Stomach (tissue), 9 donors: ENCODE data around the gene HELZ. TPM values are rescaled to one million over a fixed set of nuclear protein-coding genes. Genes with fewer than 3 reads are reported as not detected.
"Not testable (repeated sequence)": the region's sequence is repeated elsewhere in the genome, so short reads cannot be mapped to it uniquely, and the experiment has no call there.

ENCODE experiments used
- DNase-seq, 2 donors: peaks; one replicate each; pipeline versions ENCODE4 v3.0.0 to v3.0.0-alpha.2; 2013 to 2019
- H3K27ac ChIP-seq, 5 donors: fragments of 200-600 bp in 4 of 5; sonication (generic) in 4 of 5; one replicate each; pipeline ENCODE4 v1.5.1; 2013 to 2019; ENCODE audit warnings: mild to moderate bottlenecking in 1 of 5, moderate library complexity in 1 of 5
- H3K27me3 ChIP-seq, 3 donors: fragments of 200-600 bp; sonication (generic); one replicate each; pipeline ENCODE4 v1.5.1; 2017 to 2019; ENCODE audit warnings: mixed run types in 1 of 3
- H3K36me3 ChIP-seq, 4 donors: fragments of 200-600 bp; sonication (generic); 1 replicate in 3 of 4; 2 replicates in 1 of 4; pipeline ENCODE4 v1.5.1; 2016 to 2019
- H3K4me1 ChIP-seq, 4 donors: fragments of 200-600 bp; sonication (generic); one replicate each; pipeline ENCODE4 v1.5.1; 2016 to 2019
- H3K4me3 ChIP-seq, 4 donors: fragments of 200-600 bp; sonication (generic) in 3 of 4; one replicate each; pipeline ENCODE4 v1.5.1; 2016 to 2019; ENCODE audit warnings: mild to moderate bottlenecking in 1 of 4
- H3K9me3 ChIP-seq, 4 donors: fragments of 200-600 bp; sonication (generic); one replicate each; pipeline ENCODE4 v1.5.1; 2016 to 2019
- EP300 ChIP-seq: sonication (generic); formaldehyde crosslinking; IDR thresholded peaks from one replicate; pipeline ENCODE4 v1.6.1; 2017; ENCODE audit warnings: antibody characterized with exemption
- POLR2A ChIP-seq, 4 donors: fragments of 450-650 bp; IDR thresholded peaks; one replicate each; pipeline ENCODE4 v1.6.1; 2016; ENCODE audit warnings: antibody characterized with exemption in 4 of 4, control low read depth in 2 of 4, mild to moderate bottlenecking in 1 of 4, moderate library complexity in 1 of 4
- POLR2AphosphoS5 ChIP-seq, 3 donors: sonication (generic); formaldehyde crosslinking; IDR thresholded peaks; one replicate each; pipeline ENCODE4 v1.6.1; 2016; ENCODE audit warnings: antibody characterized with exemption in 3 of 3
- WGBS, 5 donors: extraction: QIAGEN DNeasy Blood & Tissue Kit in 3 of 5; methylation state at CpG; one replicate each; pipeline versions ENCODE4 v1.1.5 to v1.1.7; 2013 to 2018; 5-methylcytosine and 5-hydroxymethylcytosine counted together
- intact Hi-C: fragments of 100-400 bp; cut with DNase I; formaldehyde crosslinking; loops from one replicate; pipeline ENCODE4 v1.15.1; 2023; ENCODE audit warnings: low total_unique reads
- polyA plus RNA-seq, 3 donors: library from polyadenylated mRNA; stranded (reverse); fragments of 200-250 nt; gene quantifications; one replicate each; pipeline ENCODE4 v1.2.3, GENCODE V29; 2013
- total RNA-seq, 5 donors: library from RNA; depleted of rRNA; stranded (reverse); fragments of >200 nt; gene quantifications; one replicate each; pipeline versions ENCODE4 v1.1.0 to v1.2.3, GENCODE V29; 2014 to 2016
- TF ChIP-seq, protein P1 (sequence below), 7 experiments: fragments of 450-650 bp in 4 of 7; fragments of 200-600 bp in 3 of 7; sonication (generic) in 3 of 7; IDR thresholded peaks; one replicate each; pipeline ENCODE4 v1.5.1; 2016 to 2019; ENCODE audit warnings: antibody characterized with exemption in 7 of 7, control low read depth in 2 of 7, mild to moderate bottlenecking in 1 of 7
- donor health status: healthy with polysubstance abuse.
- donor health status: Bipolar disorder and iron deficiency.
- donor health status: healthy.

Gene HELZ
- total and polyA plus RNA-seq, 8 donors, result 2.1 to 218 (median 40.4) TPM

DNA sequence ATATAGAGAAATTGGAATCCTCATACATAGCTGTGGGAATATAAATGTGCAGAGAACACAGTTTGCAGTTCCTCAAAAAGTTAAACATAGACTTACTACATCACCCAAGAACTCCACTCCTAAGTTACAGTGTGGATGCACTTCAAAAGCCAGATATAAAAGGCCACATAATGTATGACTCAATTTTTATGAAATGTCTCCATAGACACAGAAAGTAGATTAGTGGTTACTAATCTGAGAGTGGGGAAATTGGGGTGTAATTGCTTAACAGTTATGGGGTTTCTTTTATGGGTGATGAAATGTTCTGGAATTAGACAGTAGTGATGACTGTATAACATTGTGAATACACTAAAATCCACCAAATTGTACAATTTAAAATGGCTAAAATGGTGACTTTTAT lies 139.8 kb downstream of the HELZ start:
- peaks cover 25 to 65% (median 61%) of the 10 kb centered on the region in 4 donors for H3K36me3 ChIP-seq
- no peaks in the 10 kb centered on the region for H3K27me3 ChIP-seq
- peaks cover 0 to 18% (median 7%) of the 10 kb centered on the region in 4 donors for H3K4me1 ChIP-seq
- no peak overlapping the region for H3K27ac ChIP-seq
- no peak for DNase-seq
- TF ChIP-seq, protein P1, sequence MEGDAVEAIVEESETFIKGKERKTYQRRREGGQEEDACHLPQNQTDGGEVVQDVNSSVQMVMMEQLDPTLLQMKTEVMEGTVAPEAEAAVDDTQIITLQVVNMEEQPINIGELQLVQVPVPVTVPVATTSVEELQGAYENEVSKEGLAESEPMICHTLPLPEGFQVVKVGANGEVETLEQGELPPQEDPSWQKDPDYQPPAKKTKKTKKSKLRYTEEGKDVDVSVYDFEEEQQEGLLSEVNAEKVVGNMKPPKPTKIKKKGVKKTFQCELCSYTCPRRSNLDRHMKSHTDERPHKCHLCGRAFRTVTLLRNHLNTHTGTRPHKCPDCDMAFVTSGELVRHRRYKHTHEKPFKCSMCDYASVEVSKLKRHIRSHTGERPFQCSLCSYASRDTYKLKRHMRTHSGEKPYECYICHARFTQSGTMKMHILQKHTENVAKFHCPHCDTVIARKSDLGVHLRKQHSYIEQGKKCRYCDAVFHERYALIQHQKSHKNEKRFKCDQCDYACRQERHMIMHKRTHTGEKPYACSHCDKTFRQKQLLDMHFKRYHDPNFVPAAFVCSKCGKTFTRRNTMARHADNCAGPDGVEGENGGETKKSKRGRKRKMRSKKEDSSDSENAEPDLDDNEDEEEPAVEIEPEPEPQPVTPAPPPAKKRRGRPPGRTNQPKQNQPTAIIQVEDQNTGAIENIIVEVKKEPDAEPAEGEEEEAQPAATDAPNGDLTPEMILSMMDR (IDR thresholded peaks at IDR 0.05), result no peak
- TF ChIP-seq POLR2A (IDR thresholded peaks at IDR 0.05) (no peak), POLR2AphosphoS5 (IDR thresholded peaks at IDR 0.05) (no peak), EP300 (no peak)
- no peak overlapping the region for H3K4me3 ChIP-seq
- H3K9me3 ChIP-seq, result no peaks in the 10 kb centered on the region
- intact Hi-C loops, result no loop called here

DNA sequence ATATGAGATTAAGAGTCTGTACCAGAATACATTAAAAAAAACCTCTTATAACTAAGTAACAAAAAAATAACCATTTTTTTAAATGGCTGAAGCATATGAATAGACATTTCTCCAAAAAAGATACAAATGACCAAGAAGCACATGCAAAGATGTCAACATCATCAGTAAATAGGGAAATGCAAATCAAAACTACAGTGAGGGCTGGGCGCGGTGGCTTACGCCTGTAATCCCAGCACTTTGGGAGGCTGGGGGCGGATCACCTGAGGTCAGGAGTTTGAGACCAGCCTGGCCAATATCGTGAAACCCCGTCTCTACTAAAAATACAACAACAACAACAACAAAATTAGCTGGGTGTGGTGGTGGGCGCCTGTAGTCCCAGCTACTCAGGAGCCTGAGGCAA lies 140.4 kb downstream of the HELZ start:
- intact Hi-C loops, result not testable (repeated sequence)
- peaks cover 0 to 18% (median 7%) of the 10 kb centered on the region in 4 donors for H3K4me1 ChIP-seq

DNA sequence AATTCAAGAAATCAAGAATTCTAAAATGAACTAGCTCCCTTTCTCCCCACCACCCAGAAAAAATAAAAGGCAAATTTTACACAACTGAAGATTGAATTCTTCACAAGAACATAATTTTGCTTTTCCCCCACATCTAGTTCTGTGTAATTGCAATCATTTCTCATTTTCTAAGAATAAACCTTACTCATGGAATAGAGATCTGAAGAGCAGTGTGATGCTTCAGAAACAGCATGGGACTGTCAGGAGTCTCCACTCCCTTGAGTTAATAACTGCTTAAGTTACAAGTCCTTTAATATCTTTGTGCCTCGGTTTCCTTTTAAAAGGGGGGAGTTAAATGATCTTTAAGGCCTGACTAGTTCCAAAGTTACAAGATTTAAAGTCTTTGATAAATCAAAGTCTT lies 147.0 kb downstream of the HELZ start:
- Histone ChIP-seq H3K9me3 (no peaks in the 10 kb centered on the region), H3K4me3 (no peak overlapping the region), H3K4me1 (peaks cover 0 to 33% (median 16%) of the 10 kb centered on the region in 4 donors), H3K36me3 (peaks cover 0 to 15% (median 0%) of the 10 kb centered on the region in 4 donors), H3K27me3 (no peaks in the 10 kb centered on the region), H3K27ac (no peak overlapping the region)
- TF ChIP-seq POLR2AphosphoS5 (IDR thresholded peaks at IDR 0.05) (no peak), POLR2A (IDR thresholded peaks at IDR 0.05) (no peak), EP300 (no peak)
- TF ChIP-seq, protein P1 (IDR thresholded peaks at IDR 0.05), result no peak
- intact Hi-C loops, result no loop called here
- DNase-seq, result no peak
- WGBS, 5 donors, result 92 to 100% (median 98%) methylated on average over 1 of the region's 1 CpG

More for the DNA sequence above, 140.4 kb downstream of the HELZ start:
- H3K27me3 ChIP-seq, H3K9me3 ChIP-seq, H3K4me3 ChIP-seq, DNase-seq, H3K27ac ChIP-seq: not testable (repeated sequence)
- WGBS, 5 donors, result 95 to 100% (median 97%) methylated on average over 7 of the region's 7 CpGs
- peaks cover 25 to 60% (median 56%) of the 10 kb centered on the region in 4 donors for H3K36me3 ChIP-seq

DNA sequence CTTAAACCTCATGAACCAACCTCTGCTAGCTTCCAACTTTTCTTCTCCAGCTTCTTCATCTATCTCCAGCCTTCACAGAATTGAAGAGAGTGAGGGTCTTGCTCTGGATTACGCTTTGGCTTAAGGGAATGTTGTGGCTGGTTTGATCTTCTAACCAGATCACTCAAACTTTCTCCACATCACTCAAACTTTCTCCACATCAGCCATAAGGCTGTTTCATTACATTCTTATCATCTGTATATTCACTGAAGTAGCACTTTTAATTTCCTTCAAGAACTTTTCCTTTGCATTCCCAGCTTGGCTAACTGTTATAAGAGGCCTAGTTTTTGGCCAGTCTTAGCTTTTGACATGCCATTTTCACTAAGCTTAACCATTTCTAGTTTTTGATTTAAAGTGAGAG lies 148.4 kb downstream of the HELZ start:
- Histone ChIP-seq H3K27me3 (no peaks in the 10 kb centered on the region), H3K9me3 (no peaks in the 10 kb centered on the region), H3K4me3 (no peak overlapping the region), H3K4me1 (peaks cover 0 to 26% (median 10%) of the 10 kb centered on the region in 4 donors), H3K27ac (no peak overlapping the region), H3K36me3 (peaks cover 0 to 15% (median 3%) of the 10 kb centered on the region in 4 donors)
- intact Hi-C loops, result no loop called here
- WGBS, 5 donors, result 96 to 100% (median 100%) methylated on average over 1 of the region's 1 CpG
- DNase-seq, result no peak
- TF ChIP-seq, protein P1 (IDR thresholded peaks at IDR 0.05), result no peak
- TF ChIP-seq POLR2AphosphoS5 (IDR thresholded peaks at IDR 0.05) (no peak), EP300 (no peak), POLR2A (IDR thresholded peaks at IDR 0.05) (no peak)

DNA sequence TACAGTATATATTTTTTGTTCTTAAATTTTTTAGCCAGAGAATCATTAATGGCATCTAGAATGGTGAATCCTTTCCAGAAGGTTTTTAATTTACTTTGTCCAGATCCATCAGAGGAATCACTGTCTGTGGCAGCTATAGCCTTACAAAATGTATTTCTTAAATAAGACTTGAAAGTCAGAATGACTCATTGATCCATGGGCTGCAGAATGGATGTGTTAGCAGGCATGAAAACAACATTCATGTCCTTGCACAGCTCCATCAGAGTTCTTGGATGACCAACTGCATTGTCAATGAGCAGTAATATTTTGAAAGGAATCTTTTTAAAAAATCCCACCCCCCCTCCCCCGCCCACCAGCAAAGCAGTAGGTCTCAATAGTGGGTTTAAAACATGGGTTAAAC lies 149.2 kb downstream of the HELZ start:
- intact Hi-C loops, result no loop called here
- WGBS, 5 donors, result 83 to 100% (median 93%) methylated on average over 1 of the region's 1 CpG
- Histone ChIP-seq H3K4me3 (no peak overlapping the region), H3K9me3 (no peaks in the 10 kb centered on the region), H3K4me1 (peaks cover 0 to 26% (median 9%) of the 10 kb centered on the region in 4 donors), H3K27ac (no peak overlapping the region), H3K27me3 (no peaks in the 10 kb centered on the region), H3K36me3 (peaks cover 0 to 15% (median 3%) of the 10 kb centered on the region in 4 donors)
- TF ChIP-seq POLR2A (IDR thresholded peaks at IDR 0.05) (no peak), POLR2AphosphoS5 (IDR thresholded peaks at IDR 0.05) (no peak), EP300 (no peak)
- TF ChIP-seq, protein P1 (IDR thresholded peaks at IDR 0.05), result no peak
- DNase-seq, result no peak
